HG02852 (cell line): ENCODE data around the gene SLC17A9.
A peak's percentile ranks its signal among the peaks of the same experiment; 100 is the strongest.

Experiments
- ATAC-seq: cut with Tn5 transposase; IDR thresholded peaks from one replicate; pipeline ENCODE4 v1.9.1; 2021; ENCODE audit warnings: mild to moderate bottlenecking, moderate library complexity; ENCODE audit not compliant: unreplicated experiment

The SLC17A9 gene

GRCh38 chr20:62952373-62952967 lies at the start of gene SLC17A9:
TSS of gene SLC17A9 (plus strand) at chr20:62952709. CDS start at chr20:62952831, 122 bp downstream.
- peak; percentile 21 for ATAC-seq

GRCh38 chr20:62902926-62903615 lies 49.4 kb upstream of the SLC17A9 start:
- ATAC-seq: no peak

- ATAC-seq: no peak
Observed at GRCh38 chr20:62905536-62906117, 46.9 kb upstream of the SLC17A9 start.

GRCh38 chr20:62906209-62906608 lies 46.3 kb upstream of the SLC17A9 start:
- no peak for ATAC-seq

GRCh38 chr20:62906647-62907375 lies 45.7 kb upstream of the SLC17A9 start:
- ATAC-seq: no peak

GRCh38 chr20:62907384-62908317 lies 44.9 kb upstream of the SLC17A9 start:
- ATAC-seq: no peak

- ATAC-seq: no peak
Observed at GRCh38 chr20:62908971-62909791, 43.3 kb upstream of the SLC17A9 start.

- ATAC-seq: no peak
Observed at GRCh38 chr20:62910217-62910766, 42.2 kb upstream of the SLC17A9 start.

GRCh38 chr20:62910777-62911497 lies 41.6 kb upstream of the SLC17A9 start:
- ATAC-seq: no peak

- ATAC-seq: no peak
Observed at GRCh38 chr20:62911701-62912280, 40.7 kb upstream of the SLC17A9 start.

- ATAC-seq: no peak
Observed at GRCh38 chr20:62913043-62913630, 39.4 kb upstream of the SLC17A9 start.

GRCh38 chr20:62914436-62914835 lies 38.1 kb upstream of the SLC17A9 start:
- no peak for ATAC-seq

- no peak for ATAC-seq
Observed at GRCh38 chr20:62914970-62915457, 37.5 kb upstream of the SLC17A9 start.

GRCh38 chr20:62916703-62917476 lies 35.6 kb upstream of the SLC17A9 start:
- ATAC-seq: no peak

- no peak for ATAC-seq
Observed at GRCh38 chr20:62917720-62918119, 34.8 kb upstream of the SLC17A9 start.

- no peak for ATAC-seq
Observed at GRCh38 chr20:62918147-62918546, 34.4 kb upstream of the SLC17A9 start.

- no peak for ATAC-seq
Observed at GRCh38 chr20:62918831-62919230, 33.7 kb upstream of the SLC17A9 start.
